Thymus (tissue), 11 donors: ENCODE measurements around the gene S100A2. TPM values are rescaled to one million over a fixed set of nuclear protein-coding genes. Genes with fewer than 3 reads are reported as not detected.
"Not testable (repeated sequence)": the region's sequence is repeated elsewhere in the genome, so short reads cannot be mapped to it uniquely, and the experiment has no call there.

Experiments used
- DNase-seq, 9 donors: peaks; one replicate each; pipeline ENCODE4 v3.0.0-alpha.2; 2013; ENCODE audit warnings: low spot score in 9 of 9, low read depth in 6 of 9, missing footprints in 1 of 9
- H3K27ac ChIP-seq, 2 donors: one replicate each; pipeline ENCODE4 v1.5.1; 2013; ENCODE audit warnings: control low read depth in 1 of 2, low read depth in 1 of 2, low read length in 1 of 2, mild to moderate bottlenecking in 1 of 2, moderate library complexity in 1 of 2
- H3K27me3 ChIP-seq, 2 donors: one replicate each; pipeline ENCODE4 v1.5.1; 2013; ENCODE audit warnings: low read length in 1 of 2; ENCODE audit not compliant: control insufficient read depth in 2 of 2, insufficient read depth in 1 of 2
- H3K36me3 ChIP-seq, 2 donors: one replicate each; pipeline ENCODE4 v1.5.1; 2013; ENCODE audit warnings: low read length in 1 of 2, mild to moderate bottlenecking in 1 of 2, moderate library complexity in 1 of 2; ENCODE audit not compliant: control insufficient read depth in 2 of 2, insufficient read depth in 2 of 2
- H3K4me1 ChIP-seq, 2 donors: one replicate each; pipeline ENCODE4 v1.5.1; 2013; ENCODE audit warnings: low read length in 2 of 2; ENCODE audit not compliant: control insufficient read depth in 2 of 2, insufficient read depth in 2 of 2
- H3K4me3 ChIP-seq, 2 donors: one replicate each; pipeline ENCODE4 v1.5.1; 2013; ENCODE audit warnings: low read length in 2 of 2, control low read depth in 1 of 2, mild to moderate bottlenecking in 1 of 2
- H3K9me3 ChIP-seq, 2 donors: one replicate each; pipeline ENCODE4 v1.5.1; 2013; ENCODE audit warnings: low read length in 1 of 2, mild to moderate bottlenecking in 1 of 2; ENCODE audit not compliant: control insufficient read depth in 2 of 2, insufficient read depth in 1 of 2
- WGBS: extraction: QIAGEN DNeasy Blood & Tissue Kit; methylation state at CpG from one replicate; pipeline ENCODE4 v1.1.7; 2013; 5-methylcytosine and 5-hydroxymethylcytosine counted together
- polyA plus RNA-seq: library from polyadenylated mRNA; stranded (reverse); fragments of 200-250 nt; gene quantifications from one replicate; pipeline ENCODE4 v1.2.3, GENCODE V29; 2013
- total RNA-seq: library from RNA; stranded (reverse); fragments of 120-200 nt; gene quantifications from one replicate; pipeline ENCODE4 v1.2.4, GENCODE V29; 2013
- donor health status: healthy.

The S100A2 gene
- total and polyA plus RNA-seq, 2 donors: 9.8 to 93.5 TPM

- Histone ChIP-seq H3K36me3 (no peaks in the 10 kb centered on the region), H3K4me1 (peaks cover 0 to 29% of the 10 kb centered on the region in 2 donors), H3K9me3 (no peaks in the 10 kb centered on the region), H3K27ac (no peak overlapping the region), H3K27me3 (no peaks in the 10 kb centered on the region), H3K4me3 (no peak overlapping the region)
- no peak for DNase-seq
- 94% methylated on average over 6 of the region's 6 CpGs for WGBS
These were observed 2.2 kb downstream of the S100A2 start for GRCh38 chr1:153563483-153563901.

- not testable (repeated sequence) for H3K4me3 ChIP-seq, H3K9me3 ChIP-seq, H3K27ac ChIP-seq, H3K27me3 ChIP-seq, DNase-seq, H3K36me3 ChIP-seq
- 98% methylated on average over 3 of the region's 3 CpGs for WGBS
- peaks cover 0 to 21% of the 10 kb centered on the region in 2 donors for H3K4me1 ChIP-seq
These were observed 3.6 kb downstream of the S100A2 start for GRCh38 chr1:153562021-153562420.

GRCh38 chr1:153561466-153561985, 4.1 kb downstream of the S100A2 start:
- no peak overlapping the region for H3K4me3 ChIP-seq
- no peaks in the 10 kb centered on the region for H3K9me3 ChIP-seq
- H3K36me3 ChIP-seq: no peaks in the 10 kb centered on the region
- no peak for DNase-seq
- 98% methylated on average over 3 of the region's 3 CpGs for WGBS
- no peak overlapping the region for H3K27ac ChIP-seq
- peaks cover 0 to 16% of the 10 kb centered on the region in 2 donors for H3K4me1 ChIP-seq
- no peaks in the 10 kb centered on the region for H3K27me3 ChIP-seq

- peaks cover 0 to 10% of the 10 kb centered on the region in 2 donors for H3K4me1 ChIP-seq
- WGBS: 95% methylated on average over 10 of the region's 10 CpGs
- no peaks in the 10 kb centered on the region for H3K9me3 ChIP-seq
- no peak overlapping the region for H3K4me3 ChIP-seq
- no peaks in the 10 kb centered on the region for H3K27me3 ChIP-seq
- H3K27ac ChIP-seq: no peak overlapping the region
- H3K36me3 ChIP-seq: no peaks in the 10 kb centered on the region
- DNase-seq: no peak
These were observed 4.7 kb downstream of the S100A2 start for GRCh38 chr1:153560771-153561465.

GRCh38 chr1:153560241-153560640, 5.4 kb downstream of the S100A2 start:
- no peak for DNase-seq
- H3K4me1 ChIP-seq: peaks cover 0 to 3% of the 10 kb centered on the region in 2 donors
- H3K36me3 ChIP-seq: no peaks in the 10 kb centered on the region
- WGBS: 98% methylated on average over 2 of the region's 2 CpGs
- H3K27ac ChIP-seq: no peak overlapping the region
- no peak overlapping the region for H3K4me3 ChIP-seq
- H3K9me3 ChIP-seq: no peaks in the 10 kb centered on the region
- no peaks in the 10 kb centered on the region for H3K27me3 ChIP-seq

- Histone ChIP-seq H3K27me3 (no peaks in the 10 kb centered on the region), H3K4me1 (no peaks in the 10 kb centered on the region), H3K4me3 (no peak overlapping the region), H3K9me3 (no peaks in the 10 kb centered on the region), H3K27ac (no peak overlapping the region), H3K36me3 (no peaks in the 10 kb centered on the region)
- WGBS: 100% methylated on average over 3 of the region's 3 CpGs
- DNase-seq: no peak
These were observed 7.8 kb downstream of the S100A2 start for GRCh38 chr1:153557877-153558276.

GRCh38 chr1:153556348-153556747, 9.3 kb downstream of the S100A2 start:
- no peaks in the 10 kb centered on the region for H3K9me3 ChIP-seq
- H3K36me3 ChIP-seq: no peaks in the 10 kb centered on the region
- 97% methylated on average over 1 of the region's 1 CpG for WGBS
- no peaks in the 10 kb centered on the region for H3K27me3 ChIP-seq
- no peak overlapping the region for H3K27ac ChIP-seq
- H3K4me1 ChIP-seq: no peaks in the 10 kb centered on the region
- no peak overlapping the region for H3K4me3 ChIP-seq
- no peak for DNase-seq

- Histone ChIP-seq H3K27ac (no peak overlapping the region), H3K27me3 (no peaks in the 10 kb centered on the region), H3K4me1 (peaks cover 0 to 13% of the 10 kb centered on the region in 2 donors), H3K9me3 (no peaks in the 10 kb centered on the region), H3K36me3 (no peaks in the 10 kb centered on the region), H3K4me3 (no peak overlapping the region)
- WGBS: 63% methylated on average over 2 of the region's 2 CpGs
- no peak for DNase-seq
These were observed 11.7 kb downstream of the S100A2 start for GRCh38 chr1:153553830-153554541.

- H3K9me3 ChIP-seq: no peaks in the 10 kb centered on the region
- DNase-seq: no peak
- 98% methylated on average over 12 of the region's 12 CpGs for WGBS
- H3K36me3 ChIP-seq: no peaks in the 10 kb centered on the region
- peaks cover 0 to 19% of the 10 kb centered on the region in 2 donors for H3K4me1 ChIP-seq
- H3K27ac ChIP-seq: no peak overlapping the region
- no peaks in the 10 kb centered on the region for H3K27me3 ChIP-seq
- no peak overlapping the region for H3K4me3 ChIP-seq
These were observed 12.5 kb downstream of the S100A2 start for GRCh38 chr1:153553096-153553495.
